ENCODE data around the gene GAS2. TPM values are rescaled to one million over a fixed set of nuclear protein-coding genes. Genes with fewer than 3 reads are reported as not detected.
A peak's percentile ranks its signal among the peaks of the same experiment; 100 is the strongest.
"Not testable (repeated sequence)": the region's sequence is repeated elsewhere in the genome, so short reads cannot be mapped to it uniquely, and the experiment has no call there.

GAS2 gene
- total and polyA plus RNA-seq, 2 donors = 2.8 to 3.1 TPM

DNA sequence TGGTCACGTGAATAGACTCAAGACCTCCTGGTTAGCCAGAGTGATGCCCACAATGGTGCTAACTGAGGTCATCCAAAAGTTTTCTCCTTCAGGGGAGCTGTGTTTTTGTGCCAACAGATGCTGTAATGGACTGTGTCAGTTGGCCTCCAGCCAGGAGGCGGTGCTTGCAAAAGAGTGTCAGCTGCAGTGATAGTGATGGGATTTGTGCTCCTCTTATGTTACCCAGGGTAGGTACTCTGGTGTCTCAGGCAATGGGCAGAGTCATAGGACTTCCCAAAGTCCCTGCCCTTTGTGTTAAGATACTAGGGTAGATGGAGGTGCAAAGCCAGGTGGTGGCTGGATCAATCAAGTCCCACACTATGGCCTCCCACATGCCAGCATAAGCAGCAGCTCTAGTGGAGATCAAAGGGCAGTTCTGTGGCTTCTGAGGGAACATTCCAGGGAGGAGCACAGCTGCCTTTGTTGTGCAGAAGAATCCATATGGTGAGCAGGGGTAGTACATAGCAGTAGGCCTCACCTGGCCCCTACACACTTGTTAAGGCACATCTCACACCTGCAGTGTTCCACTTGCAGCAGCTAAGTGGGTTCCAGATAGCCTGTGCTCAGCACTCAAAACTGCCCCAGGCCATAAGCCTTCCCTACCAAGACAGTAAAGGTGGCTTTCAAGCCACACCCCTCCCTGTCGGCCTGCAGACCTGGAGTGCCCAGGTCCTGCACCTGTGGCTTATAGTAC lies 31.3 kb upstream of the GAS2 start:
- Histone ChIP-seq H3K27ac (ENCODE audit: low read depth in 1 of 2, low read length in 1 of 2) (peak overlapping the region in 1 of 2 donors; percentile 71), H3K4me3 (ENCODE audit: low read length in 2 of 2) (no peak overlapping the region), H3K27me3 (ENCODE audit: control insufficient read depth in 2 of 2, insufficient read depth in 1 of 2, low read length in 1 of 2) (no peaks in the 10 kb centered on the region), H3K9me3 (ENCODE audit: control insufficient read depth in 2 of 2, insufficient read depth in 1 of 2, low read length in 1 of 2) (no peaks in the 10 kb centered on the region), H3K36me3 (ENCODE audit: control insufficient read depth in 2 of 2, insufficient read depth in 2 of 2, low read length in 1 of 2) (no peaks in the 10 kb centered on the region), H3K4me1 (ENCODE audit: control insufficient read depth in 2 of 2, insufficient read depth in 2 of 2, low read length in 2 of 2) (peaks cover 0 to 22% of the 10 kb centered on the region in 2 donors)
- WGBS = 95% methylated on average over 3 of the region's 3 CpGs
- peak in 1 of 9 donors; percentile 18 for DNase-seq (ENCODE audit: low read depth in 6 of 9, low spot score in 9 of 9)

- no peaks in the 10 kb centered on the region for H3K27me3 ChIP-seq (ENCODE audit: control insufficient read depth in 2 of 2, insufficient read depth in 1 of 2, low read length in 1 of 2)
- no peaks in the 10 kb centered on the region for H3K36me3 ChIP-seq (ENCODE audit: control insufficient read depth in 2 of 2, insufficient read depth in 2 of 2, low read length in 1 of 2)
- H3K4me3 ChIP-seq (ENCODE audit: low read length in 2 of 2) = no peak overlapping the region
- no peaks in the 10 kb centered on the region for H3K9me3 ChIP-seq (ENCODE audit: control insufficient read depth in 2 of 2, insufficient read depth in 1 of 2, low read length in 1 of 2)
- H3K27ac ChIP-seq (ENCODE audit: low read depth in 1 of 2, low read length in 1 of 2) = peak overlapping the region in 1 of 2 donors; percentile 71
- peaks cover 0 to 22% of the 10 kb centered on the region in 2 donors for H3K4me1 ChIP-seq (ENCODE audit: control insufficient read depth in 2 of 2, insufficient read depth in 2 of 2, low read length in 2 of 2)
- 45% methylated on average over 1 of the region's 1 CpG for WGBS
- DNase-seq (ENCODE audit: low read depth in 6 of 9, low spot score in 9 of 9) = peak in 1 of 9 donors; percentile 24
These were observed 30.7 kb upstream of the GAS2 start for GRCh38 chr11:22635689-22636088.

DNA sequence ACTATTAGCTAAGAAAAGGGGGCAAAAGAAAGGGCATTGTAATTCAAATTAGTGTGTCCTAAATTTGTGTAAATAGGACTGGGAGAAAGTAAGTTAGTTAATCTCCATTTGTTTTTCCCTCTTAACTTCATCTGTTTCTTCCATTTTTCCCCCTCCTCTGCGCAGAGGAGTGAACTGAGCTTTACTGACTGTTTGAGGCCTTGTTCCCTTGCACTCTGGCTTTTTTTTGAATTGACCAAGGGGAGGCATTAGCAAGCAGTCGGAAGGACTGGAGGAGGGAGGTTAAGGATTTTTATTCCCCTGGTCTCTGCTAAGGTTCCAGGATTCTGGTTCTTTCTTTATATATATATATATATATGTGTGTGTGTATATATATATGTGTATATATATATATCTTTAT lies 25.5 kb upstream of the GAS2 start:
- Histone ChIP-seq H3K27ac (ENCODE audit: low read depth in 1 of 2, low read length in 1 of 2) (no peak overlapping the region), H3K9me3 (ENCODE audit: control insufficient read depth in 2 of 2, insufficient read depth in 1 of 2, low read length in 1 of 2) (no peaks in the 10 kb centered on the region), H3K27me3 (ENCODE audit: control insufficient read depth in 2 of 2, insufficient read depth in 1 of 2, low read length in 1 of 2) (no peaks in the 10 kb centered on the region), H3K4me3 (ENCODE audit: low read length in 2 of 2) (no peak overlapping the region), H3K4me1 (ENCODE audit: control insufficient read depth in 2 of 2, insufficient read depth in 2 of 2, low read length in 2 of 2) (peaks cover 0 to 1% of the 10 kb centered on the region in 2 donors), H3K36me3 (ENCODE audit: control insufficient read depth in 2 of 2, insufficient read depth in 2 of 2, low read length in 1 of 2) (no peaks in the 10 kb centered on the region)
- DNase-seq (ENCODE audit: low read depth in 6 of 9, low spot score in 9 of 9) = no peak
- 97% methylated on average over 2 of the region's 2 CpGs for WGBS

DNA sequence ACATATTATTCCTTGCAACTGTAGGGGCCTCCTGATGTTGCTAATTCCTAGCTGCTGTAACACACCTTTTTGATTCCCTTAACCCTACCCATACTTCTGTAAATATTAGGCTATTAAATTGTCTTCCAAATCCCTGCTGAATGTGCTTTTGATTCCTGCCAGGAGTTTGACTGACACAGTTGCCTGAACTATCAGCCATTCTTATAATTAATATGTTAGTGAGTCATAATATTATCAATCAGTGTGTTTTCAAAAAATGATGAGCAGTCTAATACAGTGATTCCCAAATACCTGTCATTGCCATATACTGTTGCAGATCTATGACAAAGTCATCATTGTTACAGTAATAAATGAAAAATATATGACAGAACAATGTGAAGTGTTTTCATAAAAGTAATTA lies 24.9 kb upstream of the GAS2 start:
- no peak overlapping the region for H3K4me3 ChIP-seq (ENCODE audit: low read length in 2 of 2)

DNA sequence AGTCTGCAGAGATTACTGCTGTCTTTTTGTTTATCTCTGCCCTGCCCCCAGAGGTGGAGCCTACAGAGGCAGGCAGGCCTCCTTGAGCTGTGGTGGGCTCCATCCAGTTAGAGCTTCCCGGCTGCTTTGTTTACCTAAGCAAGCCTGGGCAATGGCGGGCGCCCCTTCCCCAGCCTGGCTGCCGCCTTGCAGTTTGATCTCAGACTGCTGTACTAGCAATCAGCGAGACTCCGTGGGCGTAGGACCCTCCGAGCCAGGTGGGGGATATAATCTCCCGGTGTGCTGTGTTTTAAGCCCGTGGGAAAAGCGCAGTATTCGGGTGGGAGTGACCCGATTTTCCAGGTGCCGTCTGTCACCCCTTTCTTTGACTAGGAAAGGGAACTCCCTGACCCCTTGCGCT lies 14.1 kb upstream of the GAS2 start:
- not testable (repeated sequence) for H3K27me3 ChIP-seq (ENCODE audit: control insufficient read depth in 2 of 2, insufficient read depth in 1 of 2, low read length in 1 of 2); H3K4me1 ChIP-seq (ENCODE audit: control insufficient read depth in 2 of 2, insufficient read depth in 2 of 2, low read length in 2 of 2); H3K4me3 ChIP-seq (ENCODE audit: low read length in 2 of 2); H3K27ac ChIP-seq (ENCODE audit: low read depth in 1 of 2, low read length in 1 of 2); H3K36me3 ChIP-seq (ENCODE audit: control insufficient read depth in 2 of 2, insufficient read depth in 2 of 2, low read length in 1 of 2); DNase-seq (ENCODE audit: low read depth in 6 of 9, low spot score in 9 of 9); H3K9me3 ChIP-seq (ENCODE audit: control insufficient read depth in 2 of 2, insufficient read depth in 1 of 2, low read length in 1 of 2)
- WGBS = 93% methylated on average over 15 of the region's 15 CpGs

More for the DNA sequence above, 24.9 kb upstream of the GAS2 start:
- Histone ChIP-seq H3K4me1 (ENCODE audit: control insufficient read depth in 2 of 2, insufficient read depth in 2 of 2, low read length in 2 of 2) (no peaks in the 10 kb centered on the region), H3K9me3 (ENCODE audit: control insufficient read depth in 2 of 2, insufficient read depth in 1 of 2, low read length in 1 of 2) (no peaks in the 10 kb centered on the region), H3K27me3 (ENCODE audit: control insufficient read depth in 2 of 2, insufficient read depth in 1 of 2, low read length in 1 of 2) (no peaks in the 10 kb centered on the region), H3K36me3 (ENCODE audit: control insufficient read depth in 2 of 2, insufficient read depth in 2 of 2, low read length in 1 of 2) (no peaks in the 10 kb centered on the region), H3K27ac (ENCODE audit: low read depth in 1 of 2, low read length in 1 of 2) (no peak overlapping the region)
- DNase-seq (ENCODE audit: low read depth in 6 of 9, low spot score in 9 of 9) = no peak

DNA sequence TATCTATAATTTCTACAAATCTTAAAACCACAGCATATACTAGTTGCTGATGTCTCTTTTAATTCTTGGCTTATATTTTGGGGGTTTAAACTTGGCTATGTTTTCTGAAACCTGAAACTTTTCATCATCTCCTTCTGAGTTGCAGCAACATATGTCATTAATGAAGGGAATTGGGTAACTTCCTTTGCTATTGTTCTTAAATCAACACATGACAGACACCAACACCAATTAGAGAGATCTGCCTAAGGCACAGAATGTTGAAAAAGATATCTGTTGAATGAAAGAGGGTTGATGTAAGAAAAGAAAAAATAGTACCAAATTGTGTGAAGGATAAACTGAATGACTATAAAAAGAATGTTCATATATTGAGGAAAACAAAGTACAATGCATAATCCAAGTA lies 10.3 kb upstream of the GAS2 start:
- Histone ChIP-seq H3K27ac (ENCODE audit: low read depth in 1 of 2, low read length in 1 of 2) (peak overlapping the region in 1 of 2 donors; percentile 80), H3K4me1 (ENCODE audit: control insufficient read depth in 2 of 2, insufficient read depth in 2 of 2, low read length in 2 of 2) (peaks cover 4 to 8% of the 10 kb centered on the region in 2 donors), H3K36me3 (ENCODE audit: control insufficient read depth in 2 of 2, insufficient read depth in 2 of 2, low read length in 1 of 2) (no peaks in the 10 kb centered on the region), H3K9me3 (ENCODE audit: control insufficient read depth in 2 of 2, insufficient read depth in 1 of 2, low read length in 1 of 2) (no peaks in the 10 kb centered on the region), H3K27me3 (ENCODE audit: control insufficient read depth in 2 of 2, insufficient read depth in 1 of 2, low read length in 1 of 2) (no peaks in the 10 kb centered on the region), H3K4me3 (ENCODE audit: low read length in 2 of 2) (no peak overlapping the region)
- no peak for DNase-seq (ENCODE audit: low read depth in 6 of 9, low spot score in 9 of 9)

DNA sequence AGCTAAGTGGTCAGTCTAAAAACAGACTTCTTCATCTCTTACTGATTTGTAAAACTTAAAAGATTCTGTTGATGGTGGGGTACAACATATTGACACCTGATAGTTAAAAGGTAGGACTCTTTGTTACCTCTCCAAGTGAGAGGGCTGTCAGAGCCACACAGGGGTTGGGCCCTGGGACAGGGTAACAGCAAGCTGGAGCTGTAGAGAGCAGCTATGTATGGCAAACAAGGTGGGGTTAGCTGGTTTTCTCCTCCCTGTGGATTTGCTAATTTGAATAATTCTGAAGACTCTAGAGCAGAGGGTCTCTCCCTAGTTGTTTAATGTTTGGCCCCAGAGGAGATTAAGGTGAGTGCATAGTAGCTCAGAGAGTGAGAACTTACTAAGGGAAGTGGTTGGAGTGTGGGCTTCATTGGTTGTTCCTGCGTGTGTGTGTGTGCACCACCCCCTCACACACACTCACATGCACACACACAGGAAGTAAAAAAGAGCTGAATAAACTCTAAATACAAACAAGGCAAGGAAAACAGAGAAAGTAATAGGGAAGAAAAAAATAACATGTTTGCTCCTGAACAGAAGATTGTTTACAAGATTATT lies 9.2 kb upstream of the GAS2 start:
- Histone ChIP-seq H3K9me3 (ENCODE audit: control insufficient read depth in 2 of 2, insufficient read depth in 1 of 2, low read length in 1 of 2) (no peaks in the 10 kb centered on the region), H3K4me3 (ENCODE audit: low read length in 2 of 2) (no peak overlapping the region), H3K36me3 (ENCODE audit: control insufficient read depth in 2 of 2, insufficient read depth in 2 of 2, low read length in 1 of 2) (no peaks in the 10 kb centered on the region), H3K27ac (ENCODE audit: low read depth in 1 of 2, low read length in 1 of 2) (peak overlapping the region; percentile 80 to 87), H3K4me1 (ENCODE audit: control insufficient read depth in 2 of 2, insufficient read depth in 2 of 2, low read length in 2 of 2) (peaks cover 4 to 8% of the 10 kb centered on the region in 2 donors), H3K27me3 (ENCODE audit: control insufficient read depth in 2 of 2, insufficient read depth in 1 of 2, low read length in 1 of 2) (no peaks in the 10 kb centered on the region)
- WGBS = 6% methylated on average over 1 of the region's 1 CpG
- DNase-seq (ENCODE audit: low read depth in 6 of 9, low spot score in 9 of 9) = peak in 5 of 9 donors; percentile 21 to 66 (median 30)

DNA sequence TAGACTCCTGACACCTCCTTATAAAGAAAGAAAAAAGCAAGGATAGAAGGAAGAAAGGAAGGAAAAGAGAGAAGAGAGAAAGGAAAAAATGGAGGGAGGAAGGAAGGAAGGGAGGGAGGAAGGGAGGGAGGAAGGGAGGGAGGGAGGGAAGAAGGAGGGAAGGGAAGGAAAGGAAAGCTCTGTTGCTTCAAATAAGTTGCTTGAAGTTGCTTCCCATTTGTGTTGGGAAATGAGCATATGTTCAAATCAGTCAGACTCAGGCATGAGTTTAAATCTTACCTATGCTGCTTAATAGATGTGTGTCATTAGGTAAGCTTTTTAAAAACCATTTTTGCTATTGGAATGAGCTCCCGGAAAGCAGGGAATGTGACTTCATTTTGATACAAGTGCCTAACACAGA lies 6.6 kb upstream of the GAS2 start:
- DNase-seq (ENCODE audit: low read depth in 6 of 9, low spot score in 9 of 9) = no peak
- no peaks in the 10 kb centered on the region for H3K36me3 ChIP-seq (ENCODE audit: control insufficient read depth in 2 of 2, insufficient read depth in 2 of 2, low read length in 1 of 2)
- H3K4me1 ChIP-seq (ENCODE audit: control insufficient read depth in 2 of 2, insufficient read depth in 2 of 2, low read length in 2 of 2) = peaks cover 4 to 8% of the 10 kb centered on the region in 2 donors
- H3K4me3 ChIP-seq (ENCODE audit: low read length in 2 of 2) = no peak overlapping the region
- H3K27me3 ChIP-seq (ENCODE audit: control insufficient read depth in 2 of 2, insufficient read depth in 1 of 2, low read length in 1 of 2) = no peaks in the 10 kb centered on the region
- no peaks in the 10 kb centered on the region for H3K9me3 ChIP-seq (ENCODE audit: control insufficient read depth in 2 of 2, insufficient read depth in 1 of 2, low read length in 1 of 2)
- WGBS = 100% methylated on average over 1 of the region's 1 CpG
- no peak overlapping the region for H3K27ac ChIP-seq (ENCODE audit: low read depth in 1 of 2, low read length in 1 of 2)

GRCh38 chr11:22666688-22667439 lies 453 bp downstream of the GAS2 start:
- peak in 1 of 9 donors; percentile 28 for DNase-seq (ENCODE audit: low read depth in 6 of 9, low spot score in 9 of 9)
- Histone ChIP-seq H3K4me3 (ENCODE audit: low read length in 2 of 2) (peak overlapping the region; percentile 41 to 58), H3K4me1 (ENCODE audit: control insufficient read depth in 2 of 2, insufficient read depth in 2 of 2, low read length in 2 of 2) (peaks cover 5 to 14% of the 10 kb centered on the region in 2 donors), H3K27ac (ENCODE audit: low read depth in 1 of 2, low read length in 1 of 2) (peak overlapping the region in 1 of 2 donors; percentile 86), H3K9me3 (ENCODE audit: control insufficient read depth in 2 of 2, insufficient read depth in 1 of 2, low read length in 1 of 2) (no peaks in the 10 kb centered on the region), H3K36me3 (ENCODE audit: control insufficient read depth in 2 of 2, insufficient read depth in 2 of 2, low read length in 1 of 2) (no peaks in the 10 kb centered on the region), H3K27me3 (ENCODE audit: control insufficient read depth in 2 of 2, insufficient read depth in 1 of 2, low read length in 1 of 2) (peaks cover 2 to 22% of the 10 kb centered on the region in 2 donors)
- WGBS = 7% methylated on average over 40 of the region's 40 CpGs

All from thymus (tissue), 11 donors.